IMR-90 (cell line): ENCODE data around the gene PGAP1. TPM values are rescaled to one million over a fixed set of nuclear protein-coding genes. Genes with fewer than 3 reads are reported as not detected.

Experiments
- ATAC-seq: fragments of 200-7000 bp; cut with Tn5 transposase; 2 replicates; pipeline ENCODE4 v1.9.1; 2020; ENCODE audit warnings: low read depth, mild to moderate bottlenecking, moderate library complexity
- BruUV-seq: library from RNA; stranded (reverse); fragments of 400-500 nt; replicated peaks from 2 replicates; lab custom pipeline; 2021; lab: Mats Ljungman, UMichigan
- CTCF ChIA-PET: fragments of 300-600 bp; formaldehyde crosslinking; extraction: SDS; loops from one replicate; lab custom pipeline; 2021; ENCODE audit warnings: antibody characterized with exemption; lab: Yijun Ruan, JAX
- POLR2A ChIA-PET: fragments of 300-600 bp; sonication (Branson Sonifier 250); formaldehyde crosslinking; loops from one replicate; lab custom pipeline; 2022; ENCODE audit warnings: antibody characterized with exemption; ENCODE audit not compliant: unreplicated experiment; lab: Charles Lee
- DNase-seq: peaks from one replicate; pipeline ENCODE4 v3.0.0; 2013
- H2AFZ ChIP-seq: replicated peaks from 2 replicates; pipeline ENCODE3; 2013; ENCODE audit warnings: low read length, mild to moderate bottlenecking; ENCODE audit not compliant: poor library complexity
- H2AK5ac ChIP-seq: 2 replicates; pipeline ENCODE4 v1.6.1; 2013; ENCODE audit warnings: low read depth, low read length, inconsistent platforms
- H2AK9ac ChIP-seq: replicated peaks from 2 replicates; pipeline ENCODE3; 2013; ENCODE audit warnings: mild to moderate bottlenecking, low read depth, low read length, moderate library complexity; ENCODE audit not compliant: poor library complexity
- H2BK120ac ChIP-seq: 2 replicates; pipeline ENCODE4 v1.6.1; 2013; ENCODE audit warnings: low read depth, low read length, inconsistent platforms
- H2BK15ac ChIP-seq: 3 replicates; pipeline ENCODE4 v1.6.1; 2013; ENCODE audit warnings: low read depth, low read length, inconsistent platforms
- H2BK20ac ChIP-seq: 2 replicates; pipeline ENCODE4 v1.6.1; 2013; ENCODE audit warnings: low read depth, mild to moderate bottlenecking, inconsistent platforms, low read length, moderate library complexity
- H2BK5ac ChIP-seq: 2 replicates; pipeline ENCODE4 v1.6.1; 2013; ENCODE audit warnings: mild to moderate bottlenecking, low read depth, low read length, inconsistent platforms; ENCODE audit not compliant: poor library complexity, severe bottlenecking
- H3K14ac ChIP-seq: replicated peaks from 2 replicates; pipeline ENCODE4 v1.6.1; 2013; ENCODE audit warnings: low read depth, low read length, inconsistent platforms
- H3K18ac ChIP-seq: 2 replicates; pipeline ENCODE4 v1.6.1; 2013; ENCODE audit warnings: low read depth, low read length, control low read depth
- H3K23ac ChIP-seq: 2 replicates; pipeline ENCODE4 v1.6.1; 2013; ENCODE audit warnings: low read depth, low read length, inconsistent platforms
- H3K27ac ChIP-seq: 2 replicates; pipeline ENCODE4 v1.5.1; 2013; ENCODE audit warnings: mild to moderate bottlenecking, control low read depth, low read length; ENCODE audit not compliant: insufficient read depth
- H3K27me3 ChIP-seq: 2 replicates; pipeline ENCODE4 v1.6.1; 2013; ENCODE audit warnings: low read length; ENCODE audit not compliant: control insufficient read depth, insufficient read depth
- H3K36me3 ChIP-seq: 2 replicates; pipeline ENCODE4 v1.6.1; 2013; ENCODE audit warnings: low read length, mixed read lengths; ENCODE audit not compliant: control insufficient read depth, insufficient read depth
- H3K4ac ChIP-seq: 2 replicates; pipeline ENCODE4 v1.6.1; 2013; ENCODE audit warnings: low read depth, low read length, inconsistent platforms
- H3K4me1 ChIP-seq: 2 replicates; pipeline ENCODE4 v1.6.1; 2013; ENCODE audit warnings: low read length, mixed read lengths; ENCODE audit not compliant: control insufficient read depth, insufficient read depth
- H3K4me2 ChIP-seq: 2 replicates; pipeline ENCODE4 v1.6.1; 2013; ENCODE audit warnings: low read depth, mild to moderate bottlenecking, control low read depth, low read length, moderate library complexity
- H3K4me3 ChIP-seq: 2 replicates; pipeline ENCODE4 v1.5.1; 2013; ENCODE audit warnings: low read depth, mild to moderate bottlenecking, control low read depth, low read length, moderate library complexity; ENCODE audit not compliant: insufficient read depth
- H3K56ac ChIP-seq: 2 replicates; pipeline ENCODE4 v1.6.1; 2013; ENCODE audit warnings: low read length, inconsistent platforms; ENCODE audit not compliant: insufficient read depth; ENCODE audit errors: extremely low read depth
- H3K79me1 ChIP-seq, 2 experiments: 2 replicates each; pipeline ENCODE4 v1.6.1; 2013; ENCODE audit warnings: low read length in 2 of 2, inconsistent platforms in 1 of 2, low read depth in 1 of 2
- H3K9ac ChIP-seq: 2 replicates; pipeline ENCODE4 v1.6.1; 2013; ENCODE audit warnings: low read depth, low read length, control low read depth
- H3K9me1 ChIP-seq: 2 replicates; pipeline ENCODE4 v1.6.1; 2013; ENCODE audit warnings: low read length, inconsistent platforms; ENCODE audit not compliant: insufficient read depth
- H3K9me3 ChIP-seq: 2 replicates; pipeline ENCODE4 v1.6.1; 2013; ENCODE audit warnings: low read length; ENCODE audit not compliant: control insufficient read depth, insufficient read depth
- H4K20me1 ChIP-seq: 2 replicates; pipeline ENCODE4 v1.6.1; 2013; ENCODE audit warnings: low read length, inconsistent platforms; ENCODE audit not compliant: insufficient read depth
- H4K5ac ChIP-seq: 2 replicates; pipeline ENCODE4 v1.6.1; 2013; ENCODE audit warnings: mild to moderate bottlenecking, low read depth, low read length, control low read depth
- H4K8ac ChIP-seq, 2 experiments: 2 replicates each; pipeline ENCODE4 v1.6.1; 2013; ENCODE audit warnings: low read depth in 2 of 2, low read length in 2 of 2, control low read depth in 1 of 2, inconsistent platforms in 1 of 2
- H4K91ac ChIP-seq: 2 replicates; pipeline ENCODE4 v1.6.1; 2013; ENCODE audit warnings: low read depth, low read length, inconsistent platforms; ENCODE audit not compliant: insufficient read depth
- FOS ChIP-seq: fragments of 150-350 bp; IDR thresholded peaks from 2 replicates; pipeline ENCODE4 v1.6.1; 2016; ENCODE audit warnings: low read depth, low read length
- MXI1 ChIP-seq: IDR thresholded peaks from 2 replicates; pipeline ENCODE4 v1.6.1; 2012; ENCODE audit warnings: low read depth, mild to moderate bottlenecking, low read length, moderate library complexity, borderline replicate concordance
- NFE2L2 ChIP-seq: fragments of 150-350 bp; IDR thresholded peaks from 2 replicates; pipeline ENCODE4 v1.6.1; 2016; ENCODE audit warnings: low read depth, mild to moderate bottlenecking, low read length
- RAD21 ChIP-seq: IDR thresholded peaks from 2 replicates; pipeline ENCODE4 v1.6.1; 2012; ENCODE audit warnings: low read length, improper control_type of control experiment
- WGBS, 2 experiments: methylation state at CpG; one replicate each; pipeline versions ENCODE4 v1.1.5 to v1.1.7; 2013; ENCODE audit warnings: missing lambda C conversion rate in 2 of 2; ENCODE audit not compliant: insufficient read length in 1 of 2; ENCODE audit errors: extremely low coverage in 2 of 2; 5-methylcytosine and 5-hydroxymethylcytosine counted together
- dilution Hi-C: fragments of 300-500 bp; cut with HindIII; formaldehyde crosslinking; loops from one replicate; pipeline ENCODE4 v1.14.3; 2018; ENCODE audit warnings: low sequenced_read_pairs; ENCODE audit not compliant: unreplicated experiment
- in situ Hi-C: fragments of 300-500 bp; cut with MboI; formaldehyde crosslinking; loops from 3 replicates; pipeline ENCODE4 v1.14.3; 2019; ENCODE audit warnings: low sequenced_read_pairs, inconsistent platforms, mixed read lengths
- intact Hi-C: fragments of 100-400 bp; cut with micrococcal nuclease; formaldehyde crosslinking; loops from 2 replicates; pipeline ENCODE4 v1.10.0; 2022
- polyA plus RNA-seq, 3 experiments: library from polyadenylated mRNA; depleted of rRNA; stranded (reverse); fragments of >200 nt; gene quantifications; 2 replicates each; pipeline ENCODE4 v1.2.3, GENCODE V29; 2012; ENCODE audit warnings: low replicate concordance in 1 of 3
- total RNA-seq: library from RNA; depleted of rRNA; stranded (reverse); fragments of >200 nt; gene quantifications from 2 replicates; pipeline ENCODE4 v1.2.3, GENCODE V29; 2012
- TF ChIP-seq, protein P1 (sequence below): fragments of 150-350 bp; IDR thresholded peaks from 2 replicates; pipeline ENCODE4 v1.6.1; 2016; ENCODE audit warnings: low read depth, mild to moderate bottlenecking, low read length, moderate library complexity, borderline replicate concordance
- TF ChIP-seq, protein P2 (sequence below): conservative IDR thresholded peaks from 2 replicates; pipeline ENCODE4 v1.5.1; 2012; ENCODE audit warnings: mild to moderate bottlenecking, low read depth, low read length, improper control_type of control experiment

PGAP1 gene
- total and polyA plus RNA-seq, 2 of the 4 experiments (the other 2 are of a cell fraction), result 1.9 to 5.7 TPM

DNA sequence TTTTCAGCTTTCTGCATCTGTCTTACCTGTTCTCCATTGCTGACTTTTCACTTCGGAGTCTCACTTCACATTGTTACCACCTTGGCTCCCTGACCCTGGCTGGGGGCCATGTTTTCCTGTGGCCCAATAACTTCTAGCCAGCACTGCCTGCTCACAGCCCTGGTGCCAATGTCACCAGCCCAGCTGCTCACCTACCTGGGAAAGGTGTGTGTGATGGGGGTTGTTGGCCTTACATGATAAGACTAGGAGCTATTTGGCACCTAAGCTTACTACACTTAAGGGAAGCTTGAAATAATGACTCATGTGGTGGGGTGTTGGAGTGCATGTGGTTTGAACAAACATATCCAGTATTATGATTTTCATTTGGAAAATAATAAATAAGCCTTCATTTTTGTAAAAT lies 37.5 kb upstream of the PGAP1 start:
- Histone ChIP-seq H3K79me1 (no peaks in the 10 kb centered on the region), H4K8ac (no peak overlapping the region), H2BK120ac (no peak overlapping the region), H2BK15ac (no peak overlapping the region), H3K56ac (no peak overlapping the region), H3K27ac (no peak overlapping the region), H2BK5ac (no peak overlapping the region), H3K4ac (no peak overlapping the region), H2BK20ac (no peak overlapping the region), H3K9ac (no peak overlapping the region), H3K4me1 (no peaks in the 10 kb centered on the region), H2AK5ac (no peak overlapping the region), H4K5ac (no peak overlapping the region), H3K23ac (no peak overlapping the region), H3K9me3 (no peaks in the 10 kb centered on the region), H3K27me3 (no peaks in the 10 kb centered on the region), H3K9me1 (peaks cover 2% of the 10 kb centered on the region; the same call in 1 of the 2 replicates), H4K91ac (no peak overlapping the region), H2AK9ac (no peak overlapping the region), H4K20me1 (no peaks in the 10 kb centered on the region), H3K4me2 (no peak overlapping the region), H2AFZ (no peak overlapping the region), H3K36me3 (no peaks in the 10 kb centered on the region), H3K14ac (no peak overlapping the region), H3K18ac (no peak overlapping the region), H3K4me3 (no peak overlapping the region)
- in situ Hi-C loops, result no loop called here
- BruUV-seq, result no TSS peak
- WGBS, 2 experiments, result no CpG with 5 or more reads among the region's 1 CpG
- POLR2A ChIA-PET, result no interaction called here
- CTCF ChIA-PET, result no interaction called here
- intact Hi-C loops, result no loop called here
- dilution Hi-C loops, result no loop called here
- TF ChIP-seq NFE2L2 (no peak), RAD21 (no peak), MXI1 (no peak), FOS (no peak)
- TF ChIP-seq, protein P1, sequence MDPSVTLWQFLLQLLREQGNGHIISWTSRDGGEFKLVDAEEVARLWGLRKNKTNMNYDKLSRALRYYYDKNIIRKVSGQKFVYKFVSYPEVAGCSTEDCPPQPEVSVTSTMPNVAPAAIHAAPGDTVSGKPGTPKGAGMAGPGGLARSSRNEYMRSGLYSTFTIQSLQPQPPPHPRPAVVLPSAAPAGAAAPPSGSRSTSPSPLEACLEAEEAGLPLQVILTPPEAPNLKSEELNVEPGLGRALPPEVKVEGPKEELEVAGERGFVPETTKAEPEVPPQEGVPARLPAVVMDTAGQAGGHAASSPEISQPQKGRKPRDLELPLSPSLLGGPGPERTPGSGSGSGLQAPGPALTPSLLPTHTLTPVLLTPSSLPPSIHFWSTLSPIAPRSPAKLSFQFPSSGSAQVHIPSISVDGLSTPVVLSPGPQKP, result no peak
- TF ChIP-seq, protein P2, sequence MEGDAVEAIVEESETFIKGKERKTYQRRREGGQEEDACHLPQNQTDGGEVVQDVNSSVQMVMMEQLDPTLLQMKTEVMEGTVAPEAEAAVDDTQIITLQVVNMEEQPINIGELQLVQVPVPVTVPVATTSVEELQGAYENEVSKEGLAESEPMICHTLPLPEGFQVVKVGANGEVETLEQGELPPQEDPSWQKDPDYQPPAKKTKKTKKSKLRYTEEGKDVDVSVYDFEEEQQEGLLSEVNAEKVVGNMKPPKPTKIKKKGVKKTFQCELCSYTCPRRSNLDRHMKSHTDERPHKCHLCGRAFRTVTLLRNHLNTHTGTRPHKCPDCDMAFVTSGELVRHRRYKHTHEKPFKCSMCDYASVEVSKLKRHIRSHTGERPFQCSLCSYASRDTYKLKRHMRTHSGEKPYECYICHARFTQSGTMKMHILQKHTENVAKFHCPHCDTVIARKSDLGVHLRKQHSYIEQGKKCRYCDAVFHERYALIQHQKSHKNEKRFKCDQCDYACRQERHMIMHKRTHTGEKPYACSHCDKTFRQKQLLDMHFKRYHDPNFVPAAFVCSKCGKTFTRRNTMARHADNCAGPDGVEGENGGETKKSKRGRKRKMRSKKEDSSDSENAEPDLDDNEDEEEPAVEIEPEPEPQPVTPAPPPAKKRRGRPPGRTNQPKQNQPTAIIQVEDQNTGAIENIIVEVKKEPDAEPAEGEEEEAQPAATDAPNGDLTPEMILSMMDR, result no peak
- DNase-seq, result no peak
- ATAC-seq, result no peak
